ENCODE measurements around the gene USP28.

The USP28 gene

GRCh38 chr11:113896156-113896879, 20.9 kb upstream of the USP28 start:
- Mint-ChIP-seq H3K27ac (no peak overlapping the region), H3K36me3 (ENCODE audit: low read depth) (no peaks in the 10 kb centered on the region), H3K4me3 (no peak overlapping the region), H3K4me1 (peaks cover 21% of the 10 kb centered on the region), H3K9me3 (no peaks in the 10 kb centered on the region), H3K27me3 (ENCODE audit: low read depth) (peaks cover 14% of the 10 kb centered on the region)
- peak; percentile 69 to 81 (median 71) for TF ChIP-seq CTCF (IDR thresholded peaks at IDR 0.05; ENCODE audit: unreplicated experiment in 3 of 3)

- peaks cover 8% of the 10 kb centered on the region for H3K27me3 Mint-ChIP-seq (ENCODE audit: low read depth)
- H3K9me3 Mint-ChIP-seq = no peaks in the 10 kb centered on the region
Measured at GRCh38 chr11:113895367-113896155, 20.2 kb upstream of the USP28 start.

GRCh38 chr11:113894421-113894996, 19.1 kb upstream of the USP28 start:
- Mint-ChIP-seq H3K36me3 (ENCODE audit: low read depth) (no peaks in the 10 kb centered on the region), H3K4me1 (peaks cover 21% of the 10 kb centered on the region), H3K27ac (peak overlapping the region in 1 of 3 experiments; percentile 23), H3K9me3 (no peaks in the 10 kb centered on the region), H3K27me3 (ENCODE audit: low read depth) (peaks cover 6% of the 10 kb centered on the region), H3K4me3 (no peak overlapping the region)
- TF ChIP-seq CTCF (IDR thresholded peaks at IDR 0.05; ENCODE audit: unreplicated experiment in 3 of 3) = no peak

More at GRCh38 chr11:113895367-113896155, 20.2 kb upstream of the USP28 start:
- Mint-ChIP-seq H3K4me1 (peaks cover 21% of the 10 kb centered on the region), H3K4me3 (no peak overlapping the region), H3K27ac (no peak overlapping the region), H3K36me3 (ENCODE audit: low read depth) (no peaks in the 10 kb centered on the region)
- no peak for TF ChIP-seq CTCF (IDR thresholded peaks at IDR 0.05; ENCODE audit: unreplicated experiment in 3 of 3)

GRCh38 chr11:113888848-113889247, 13.5 kb upstream of the USP28 start:
- no peaks in the 10 kb centered on the region for H3K4me1 Mint-ChIP-seq
- H3K27me3 Mint-ChIP-seq (ENCODE audit: low read depth) = no peaks in the 10 kb centered on the region
- H3K4me3 Mint-ChIP-seq = no peak overlapping the region
- no peaks in the 10 kb centered on the region for H3K9me3 Mint-ChIP-seq
- H3K36me3 Mint-ChIP-seq (ENCODE audit: low read depth) = no peaks in the 10 kb centered on the region
- TF ChIP-seq CTCF (IDR thresholded peaks at IDR 0.05; ENCODE audit: unreplicated experiment in 3 of 3) = no peak
- H3K27ac Mint-ChIP-seq = no peak overlapping the region

GRCh38 chr11:113885897-113886296, 10.5 kb upstream of the USP28 start:
- Mint-ChIP-seq H3K9me3 (no peaks in the 10 kb centered on the region), H3K36me3 (ENCODE audit: low read depth) (no peaks in the 10 kb centered on the region), H3K4me3 (no peak overlapping the region), H3K27me3 (ENCODE audit: low read depth) (no peaks in the 10 kb centered on the region), H3K27ac (no peak overlapping the region), H3K4me1 (peaks cover 8% of the 10 kb centered on the region)
- TF ChIP-seq CTCF (IDR thresholded peaks at IDR 0.05; ENCODE audit: unreplicated experiment in 3 of 3) = no peak
